SK-N-SH treated with all-trans-retinoic acid at 6 μM for 48 hours (cell line): ENCODE data around the gene STXBP2.

Experiments used
- ATAC-seq: fragments of 200-7000 bp; cut with Tn5 transposase; 3 replicates; pipeline ENCODE4 v1.9.1; 2020; ENCODE audit warnings: mild to moderate bottlenecking, moderate library complexity
- ARNTL ChIP-seq: fragments of 450-650 bp; formaldehyde crosslinking; IDR thresholded peaks from 2 replicates; pipeline ENCODE4 v1.5.0; 2020; ENCODE audit warnings: low read depth, mild to moderate bottlenecking, moderate library complexity, borderline replicate concordance
- BACH2 ChIP-seq: fragments of 250-450 bp; sonication (Bioruptor Pico); IDR thresholded peaks from 2 replicates; pipeline ENCODE4 v1.9.0; 2021; ENCODE audit warnings: mild to moderate bottlenecking, borderline replicate concordance
- CSDC2 ChIP-seq: fragments of 250-450 bp; sonication (Bioruptor Pico); IDR thresholded peaks from 2 replicates; pipeline ENCODE4 v1.5.0; 2020; ENCODE audit warnings: mild to moderate bottlenecking, moderate library complexity
- ESRRG ChIP-seq: fragments of 250-450 bp; sonication (Bioruptor Pico); IDR thresholded peaks from 2 replicates; pipeline ENCODE4 v1.6.1; 2021; ENCODE audit warnings: mild to moderate bottlenecking
- GLIS3 ChIP-seq: fragments of 250-450 bp; sonication (Bioruptor Pico); IDR thresholded peaks from 2 replicates; pipeline ENCODE4 v1.5.0; 2020; ENCODE audit warnings: mild to moderate bottlenecking, moderate library complexity
- ISL1 ChIP-seq: fragments of 250-450 bp; sonication (Bioruptor Pico); IDR thresholded peaks from 2 replicates; pipeline ENCODE4 v2.1.2; 2022; ENCODE audit warnings: mild to moderate bottlenecking, moderate library complexity
- OSR1 ChIP-seq: fragments of 250-450 bp; sonication (Bioruptor Pico); IDR thresholded peaks from 2 replicates; pipeline ENCODE4 v1.8.0; 2022; ENCODE audit warnings: moderate library complexity, mild to moderate bottlenecking, inconsistent platforms
- PPARA ChIP-seq: fragments of 250-450 bp; sonication (Bioruptor Pico); IDR thresholded peaks from 2 replicates; pipeline ENCODE4 v1.5.0; 2020; ENCODE audit warnings: mild to moderate bottlenecking, borderline replicate concordance
- RARB ChIP-seq: fragments of 250-450 bp; sonication (Bioruptor Pico); IDR thresholded peaks from 2 replicates; pipeline ENCODE4 v1.8.0; 2021; ENCODE audit warnings: mild to moderate bottlenecking, moderate library complexity
- TCF4 ChIP-seq: fragments of 250-450 bp; sonication (Bioruptor Pico); IDR thresholded peaks from 2 replicates; pipeline ENCODE4 v1.8.0; 2021; ENCODE audit warnings: mild to moderate bottlenecking, moderate library complexity, borderline replicate concordance
- TOX ChIP-seq: fragments of 250-450 bp; sonication (Bioruptor Pico); IDR thresholded peaks from 2 replicates; pipeline ENCODE4 v1.8.0; 2021; ENCODE audit warnings: mild to moderate bottlenecking, moderate library complexity, borderline replicate concordance
- ZFP3 ChIP-seq: fragments of 250-450 bp; sonication (Bioruptor Pico); IDR thresholded peaks from 2 replicates; pipeline ENCODE4 v1.5.0; 2020; ENCODE audit warnings: mild to moderate bottlenecking, moderate library complexity
- ZFP30 ChIP-seq: fragments of 450-650 bp; formaldehyde crosslinking; IDR thresholded peaks from 2 replicates; pipeline ENCODE4 v1.5.0; 2022; ENCODE audit warnings: mild to moderate bottlenecking, moderate library complexity
- TF ChIP-seq, protein P1 (sequence below): fragments of 250-450 bp; sonication (Bioruptor Pico); IDR thresholded peaks from 2 replicates; pipeline ENCODE4 v1.8.0; 2020; ENCODE audit warnings: mild to moderate bottlenecking, moderate library complexity, borderline replicate concordance
- TF ChIP-seq, protein P2 (sequence below): fragments of 250-450 bp; sonication (Bioruptor Pico); IDR thresholded peaks from 2 replicates; pipeline ENCODE4 v1.5.1; 2021; ENCODE audit warnings: mild to moderate bottlenecking, moderate library complexity
- TF ChIP-seq, protein P3 (sequence below): fragments of 250-450 bp; sonication (Bioruptor Pico); IDR thresholded peaks from 2 replicates; pipeline ENCODE4 v1.8.0; 2021; ENCODE audit warnings: low read depth, mild to moderate bottlenecking, moderate library complexity, borderline replicate concordance
- TF ChIP-seq, protein P4 (sequence below): fragments of 250-450 bp; sonication (Bioruptor Pico); IDR thresholded peaks from 2 replicates; pipeline ENCODE4 v1.5.0; 2020; ENCODE audit warnings: mild to moderate bottlenecking, moderate library complexity

Gene STXBP2

DNA sequence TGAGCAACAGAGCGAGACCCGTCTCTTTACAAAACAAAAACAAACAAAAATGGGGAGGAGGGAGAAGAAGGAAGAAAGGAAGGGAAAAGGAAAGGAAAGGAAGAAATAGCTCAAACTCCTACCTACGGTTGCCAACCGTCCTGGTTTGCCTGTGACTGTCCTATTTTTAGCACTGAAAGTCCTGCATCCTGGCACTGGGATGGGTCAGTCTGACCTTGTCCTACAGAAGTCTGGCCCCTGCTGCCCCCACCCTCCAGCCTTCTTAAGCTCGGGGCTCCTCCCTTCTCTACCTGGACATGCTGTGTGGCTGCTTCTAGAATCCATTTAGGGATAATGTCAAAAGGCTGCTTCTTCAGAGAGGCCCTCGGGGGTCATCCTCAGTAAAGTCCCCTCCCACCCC lies 1.2 kb upstream of the STXBP2 start:
- no peak for ATAC-seq
- TF ChIP-seq, protein P1, sequence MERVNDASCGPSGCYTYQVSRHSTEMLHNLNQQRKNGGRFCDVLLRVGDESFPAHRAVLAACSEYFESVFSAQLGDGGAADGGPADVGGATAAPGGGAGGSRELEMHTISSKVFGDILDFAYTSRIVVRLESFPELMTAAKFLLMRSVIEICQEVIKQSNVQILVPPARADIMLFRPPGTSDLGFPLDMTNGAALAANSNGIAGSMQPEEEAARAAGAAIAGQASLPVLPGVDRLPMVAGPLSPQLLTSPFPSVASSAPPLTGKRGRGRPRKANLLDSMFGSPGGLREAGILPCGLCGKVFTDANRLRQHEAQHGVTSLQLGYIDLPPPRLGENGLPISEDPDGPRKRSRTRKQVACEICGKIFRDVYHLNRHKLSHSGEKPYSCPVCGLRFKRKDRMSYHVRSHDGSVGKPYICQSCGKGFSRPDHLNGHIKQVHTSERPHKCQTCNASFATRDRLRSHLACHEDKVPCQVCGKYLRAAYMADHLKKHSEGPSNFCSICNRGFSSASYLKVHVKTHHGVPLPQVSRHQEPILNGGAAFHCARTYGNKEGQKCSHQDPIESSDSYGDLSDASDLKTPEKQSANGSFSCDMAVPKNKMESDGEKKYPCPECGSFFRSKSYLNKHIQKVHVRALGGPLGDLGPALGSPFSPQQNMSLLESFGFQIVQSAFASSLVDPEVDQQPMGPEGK (CRISPR knock-in tag) = no peak
- no peak for TF ChIP-seq PPARA (CRISPR knock-in tag)
- no peak for TF ChIP-seq CSDC2
- TF ChIP-seq ISL1 (CRISPR knock-in tag) = no peak
- no peak for TF ChIP-seq BACH2 (CRISPR knock-in tag)
- no peak for TF ChIP-seq TOX (CRISPR knock-in tag)
- TF ChIP-seq, protein P2, sequence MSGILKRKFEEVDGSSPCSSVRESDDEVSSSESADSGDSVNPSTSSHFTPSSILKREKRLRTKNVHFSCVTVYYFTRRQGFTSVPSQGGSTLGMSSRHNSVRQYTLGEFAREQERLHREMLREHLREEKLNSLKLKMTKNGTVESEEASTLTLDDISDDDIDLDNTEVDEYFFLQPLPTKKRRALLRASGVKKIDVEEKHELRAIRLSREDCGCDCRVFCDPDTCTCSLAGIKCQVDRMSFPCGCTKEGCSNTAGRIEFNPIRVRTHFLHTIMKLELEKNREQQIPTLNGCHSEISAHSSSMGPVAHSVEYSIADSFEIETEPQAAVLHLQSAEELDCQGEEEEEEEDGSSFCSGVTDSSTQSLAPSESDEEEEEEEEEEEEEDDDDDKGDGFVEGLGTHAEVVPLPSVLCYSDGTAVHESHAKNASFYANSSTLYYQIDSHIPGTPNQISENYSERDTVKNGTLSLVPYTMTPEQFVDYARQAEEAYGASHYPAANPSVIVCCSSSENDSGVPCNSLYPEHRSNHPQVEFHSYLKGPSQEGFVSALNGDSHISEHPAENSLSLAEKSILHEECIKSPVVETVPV = no peak
- TF ChIP-seq, protein P3, sequence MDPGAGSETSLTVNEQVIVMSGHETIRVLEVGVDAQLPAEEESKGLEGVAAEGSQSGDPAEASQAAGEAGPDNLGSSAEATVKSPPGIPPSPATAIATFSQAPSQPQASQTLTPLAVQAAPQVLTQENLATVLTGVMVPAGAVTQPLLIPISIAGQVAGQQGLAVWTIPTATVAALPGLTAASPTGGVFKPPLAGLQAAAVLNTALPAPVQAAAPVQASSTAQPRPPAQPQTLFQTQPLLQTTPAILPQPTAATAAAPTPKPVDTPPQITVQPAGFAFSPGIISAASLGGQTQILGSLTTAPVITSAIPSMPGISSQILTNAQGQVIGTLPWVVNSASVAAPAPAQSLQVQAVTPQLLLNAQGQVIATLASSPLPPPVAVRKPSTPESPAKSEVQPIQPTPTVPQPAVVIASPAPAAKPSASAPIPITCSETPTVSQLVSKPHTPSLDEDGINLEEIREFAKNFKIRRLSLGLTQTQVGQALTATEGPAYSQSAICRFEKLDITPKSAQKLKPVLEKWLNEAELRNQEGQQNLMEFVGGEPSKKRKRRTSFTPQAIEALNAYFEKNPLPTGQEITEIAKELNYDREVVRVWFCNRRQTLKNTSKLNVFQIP (CRISPR knock-in tag) = no peak
- TF ChIP-seq, protein P4, sequence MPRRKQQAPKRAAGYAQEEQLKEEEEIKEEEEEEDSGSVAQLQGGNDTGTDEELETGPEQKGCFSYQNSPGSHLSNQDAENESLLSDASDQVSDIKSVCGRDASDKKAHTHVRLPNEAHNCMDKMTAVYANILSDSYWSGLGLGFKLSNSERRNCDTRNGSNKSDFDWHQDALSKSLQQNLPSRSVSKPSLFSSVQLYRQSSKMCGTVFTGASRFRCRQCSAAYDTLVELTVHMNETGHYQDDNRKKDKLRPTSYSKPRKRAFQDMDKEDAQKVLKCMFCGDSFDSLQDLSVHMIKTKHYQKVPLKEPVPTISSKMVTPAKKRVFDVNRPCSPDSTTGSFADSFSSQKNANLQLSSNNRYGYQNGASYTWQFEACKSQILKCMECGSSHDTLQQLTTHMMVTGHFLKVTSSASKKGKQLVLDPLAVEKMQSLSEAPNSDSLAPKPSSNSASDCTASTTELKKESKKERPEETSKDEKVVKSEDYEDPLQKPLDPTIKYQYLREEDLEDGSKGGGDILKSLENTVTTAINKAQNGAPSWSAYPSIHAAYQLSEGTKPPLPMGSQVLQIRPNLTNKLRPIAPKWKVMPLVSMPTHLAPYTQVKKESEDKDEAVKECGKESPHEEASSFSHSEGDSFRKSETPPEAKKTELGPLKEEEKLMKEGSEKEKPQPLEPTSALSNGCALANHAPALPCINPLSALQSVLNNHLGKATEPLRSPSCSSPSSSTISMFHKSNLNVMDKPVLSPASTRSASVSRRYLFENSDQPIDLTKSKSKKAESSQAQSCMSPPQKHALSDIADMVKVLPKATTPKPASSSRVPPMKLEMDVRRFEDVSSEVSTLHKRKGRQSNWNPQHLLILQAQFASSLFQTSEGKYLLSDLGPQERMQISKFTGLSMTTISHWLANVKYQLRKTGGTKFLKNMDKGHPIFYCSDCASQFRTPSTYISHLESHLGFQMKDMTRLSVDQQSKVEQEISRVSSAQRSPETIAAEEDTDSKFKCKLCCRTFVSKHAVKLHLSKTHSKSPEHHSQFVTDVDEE (CRISPR knock-in tag) = no peak
- TF ChIP-seq TCF4 = no peak
- no peak for TF ChIP-seq ESRRG (CRISPR knock-in tag)
- no peak for TF ChIP-seq ZFP3 (CRISPR knock-in tag)

DNA sequence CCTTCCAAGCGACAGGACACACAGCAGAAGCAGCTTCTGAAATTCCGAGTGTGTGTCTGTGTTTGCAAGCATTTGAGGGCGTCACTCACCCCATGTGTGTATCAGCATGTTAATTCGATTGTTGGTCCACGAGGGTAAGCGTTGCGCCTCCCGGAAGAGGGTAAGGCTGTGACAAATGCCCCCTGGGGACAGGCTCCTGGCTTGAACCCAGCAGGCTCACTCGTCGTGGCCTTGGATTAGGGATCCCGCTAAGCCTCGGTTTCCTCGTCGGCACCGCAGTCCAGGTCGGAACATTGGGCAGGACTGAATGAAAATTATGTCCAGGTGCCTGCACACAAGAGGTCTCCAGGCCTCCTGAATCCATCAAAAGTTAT lies 606 bp upstream of the STXBP2 start:
- no peak for ATAC-seq
- TF ChIP-seq OSR1 = no peak

DNA sequence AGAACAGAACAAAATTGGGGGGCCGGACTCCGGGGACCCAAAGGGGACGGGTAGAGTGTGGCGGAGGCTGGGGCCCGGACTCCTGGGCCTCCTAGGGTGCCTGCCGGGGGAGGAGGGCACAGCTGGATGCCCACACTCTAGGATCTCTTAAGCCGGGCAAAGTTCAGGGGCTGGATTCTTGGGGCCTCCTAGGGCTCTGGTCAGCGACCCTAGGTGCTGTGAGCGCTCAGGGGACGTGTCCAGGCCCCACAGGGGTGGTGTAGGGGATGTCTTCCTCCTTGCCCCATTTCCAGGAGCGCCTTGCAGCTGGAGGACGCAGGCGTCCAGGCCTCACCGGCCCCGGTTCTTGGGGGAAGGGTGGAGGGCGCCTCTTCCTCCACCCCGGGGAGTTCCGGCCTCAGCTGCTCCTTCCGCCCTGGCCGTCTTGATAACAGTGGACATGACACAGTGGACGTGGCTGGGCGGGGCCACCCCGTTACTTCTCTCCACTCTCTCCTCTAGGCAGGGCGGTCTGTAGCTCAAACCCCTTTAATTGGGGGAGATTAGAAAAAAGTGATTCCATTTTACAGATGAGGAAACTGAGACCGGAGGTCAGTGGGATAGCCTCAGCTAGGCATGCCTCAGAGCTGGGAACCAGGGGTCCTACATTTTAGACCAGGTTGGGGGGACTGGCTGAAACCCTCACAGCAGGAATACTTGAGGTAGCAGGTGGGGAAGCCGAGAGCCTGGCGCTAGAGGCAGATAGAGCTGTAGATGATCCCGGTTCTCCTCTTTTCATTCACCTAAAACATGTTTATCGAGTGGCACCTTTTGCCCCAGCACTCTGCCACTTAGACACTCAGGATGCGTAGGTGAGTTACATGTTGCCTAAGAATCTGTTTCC lies 705 bp downstream of the STXBP2 start:
- TF ChIP-seq OSR1 (no peak), ZFP30 (no peak), GLIS3 (no peak), ESRRG (CRISPR knock-in tag) (no peak), PPARA (CRISPR knock-in tag) (no peak), RARB (CRISPR knock-in tag) (no peak), TCF4 (no peak), ARNTL (CRISPR knock-in tag) (no peak), ZFP3 (CRISPR knock-in tag) (no peak)
- TF ChIP-seq, protein P1 (CRISPR knock-in tag) = no peak
- TF ChIP-seq, protein P2 = no peak
- TF ChIP-seq, protein P4 (CRISPR knock-in tag) = no peak
- no peak for ATAC-seq
